HG03095 (cell line): ENCODE results near the gene NPEPL1.

Experiments used
- ATAC-seq: cut with Tn5 transposase; IDR thresholded peaks from one replicate; pipeline ENCODE4 v1.9.1; 2021; ENCODE audit warnings: moderate library complexity; ENCODE audit not compliant: unreplicated experiment

The NPEPL1 gene

DNA sequence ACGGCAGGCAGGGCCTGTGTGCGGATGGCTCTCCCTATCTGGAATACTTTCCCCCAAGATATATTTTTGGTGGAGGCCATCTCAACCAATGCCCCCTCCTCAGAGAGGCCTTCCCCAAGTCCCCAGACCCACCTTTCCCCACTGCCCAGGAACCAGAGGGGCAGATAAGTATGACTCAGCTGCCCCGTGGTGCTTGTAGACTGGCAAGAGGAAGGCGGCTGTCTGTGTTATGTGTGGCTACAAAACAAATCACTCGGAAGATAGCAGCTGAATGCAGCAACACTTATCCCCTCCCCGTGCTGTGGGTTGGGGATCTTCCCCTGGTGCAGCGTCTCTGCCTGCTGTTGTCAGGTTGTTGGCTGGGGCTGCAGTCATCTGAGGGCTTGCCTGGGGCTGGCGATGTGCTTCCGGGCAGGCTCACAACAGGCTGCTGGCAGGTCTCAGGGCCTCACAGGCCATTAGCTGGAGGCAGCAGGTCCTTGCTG is 7.1 kb downstream of the NPEPL1 start:
- ATAC-seq = no peak

GRCh38 chr20:58700121-58700821 is 7.7 kb downstream of the NPEPL1 start:
- ATAC-seq = no peak

- ATAC-seq = no peak
Measured at GRCh38 chr20:58700823-58701222, 8.2 kb downstream of the NPEPL1 start.

DNA sequence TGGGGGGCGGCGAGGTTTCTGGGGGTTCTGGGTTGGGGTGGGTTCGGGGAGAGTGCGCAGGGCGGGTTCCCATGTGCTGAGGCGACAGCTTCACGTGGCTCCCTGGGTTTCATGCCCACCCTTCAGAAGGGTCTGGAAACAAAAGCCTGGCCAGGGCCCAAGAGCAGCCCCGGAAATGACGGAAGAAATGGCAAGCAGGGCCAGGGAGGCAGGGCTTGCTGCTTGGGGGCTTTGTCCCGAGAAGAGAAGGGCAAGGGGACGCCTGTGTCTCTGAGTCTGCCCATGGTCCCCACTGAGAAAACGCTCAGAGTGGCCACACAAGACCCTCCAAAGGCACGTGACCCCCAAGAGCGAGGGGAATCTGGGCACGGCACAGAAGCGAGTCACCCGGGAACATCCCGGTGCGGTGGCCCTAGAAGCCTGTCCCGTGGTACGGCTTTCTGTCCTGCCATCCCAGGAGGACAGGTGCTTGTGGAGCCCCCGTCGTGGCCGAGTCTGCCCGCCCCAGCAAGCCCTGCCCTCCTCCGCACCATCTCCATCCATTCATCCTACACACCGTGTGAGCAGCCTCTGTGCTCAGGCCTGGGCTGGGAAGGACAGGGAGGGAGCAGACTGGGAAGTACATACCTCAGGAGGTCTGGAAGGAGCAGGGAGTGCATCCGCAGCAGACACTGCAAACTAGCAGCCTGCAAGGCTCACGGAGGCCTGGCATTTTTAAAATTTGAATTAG is 9.0 kb downstream of the NPEPL1 start:
- ATAC-seq = no peak

DNA sequence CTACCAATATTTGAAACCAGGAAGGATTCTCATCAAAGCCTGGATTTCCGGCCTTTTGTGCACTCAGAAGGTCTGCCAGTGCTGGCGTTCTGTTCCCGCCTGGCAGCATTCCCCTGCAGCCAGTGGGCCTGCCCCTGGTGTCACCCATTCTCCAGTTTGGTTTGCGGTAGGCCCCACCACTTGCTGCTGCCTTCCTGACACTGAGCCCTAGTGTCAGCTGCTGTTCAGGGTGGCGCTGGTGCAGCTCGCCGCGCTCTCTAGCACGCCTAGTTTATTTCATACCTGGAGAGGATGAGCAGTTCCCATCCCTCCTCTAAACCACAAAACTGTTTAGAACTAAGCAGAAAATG is 9.5 kb downstream of the NPEPL1 start:
- no peak for ATAC-seq

GRCh38 chr20:58702859-58703648 is 10.5 kb downstream of the NPEPL1 start:
- no peak for ATAC-seq

DNA sequence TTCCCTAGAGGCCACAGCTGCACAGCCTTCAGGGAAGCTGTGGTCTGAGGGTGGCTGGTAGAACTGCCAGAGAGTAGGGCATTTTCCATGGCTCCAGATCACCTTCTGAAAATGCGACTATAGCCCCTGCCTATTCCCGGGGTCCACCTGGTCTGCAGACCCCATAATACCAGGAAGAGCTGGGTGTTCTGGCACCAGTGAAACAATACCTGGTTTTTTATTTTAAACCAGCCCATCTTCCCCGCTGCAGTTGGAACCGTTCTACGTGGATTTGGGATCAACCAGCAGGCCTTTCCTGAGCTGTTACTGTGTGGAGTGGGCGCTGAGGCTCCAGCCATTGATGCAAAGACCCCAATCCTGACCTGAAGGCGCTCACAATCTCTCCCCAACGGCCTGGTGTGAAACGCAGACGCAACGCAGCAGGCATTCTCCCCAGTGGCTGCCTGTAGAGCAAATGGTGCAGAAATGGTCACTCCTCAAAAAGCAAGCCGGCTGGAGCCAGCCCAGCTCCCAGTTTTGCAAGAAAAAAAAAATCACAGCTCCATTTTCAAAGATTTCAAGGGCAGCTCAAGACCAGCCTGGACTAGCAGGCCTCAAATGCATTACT is 11.3 kb downstream of the NPEPL1 start:
- no peak for ATAC-seq

DNA sequence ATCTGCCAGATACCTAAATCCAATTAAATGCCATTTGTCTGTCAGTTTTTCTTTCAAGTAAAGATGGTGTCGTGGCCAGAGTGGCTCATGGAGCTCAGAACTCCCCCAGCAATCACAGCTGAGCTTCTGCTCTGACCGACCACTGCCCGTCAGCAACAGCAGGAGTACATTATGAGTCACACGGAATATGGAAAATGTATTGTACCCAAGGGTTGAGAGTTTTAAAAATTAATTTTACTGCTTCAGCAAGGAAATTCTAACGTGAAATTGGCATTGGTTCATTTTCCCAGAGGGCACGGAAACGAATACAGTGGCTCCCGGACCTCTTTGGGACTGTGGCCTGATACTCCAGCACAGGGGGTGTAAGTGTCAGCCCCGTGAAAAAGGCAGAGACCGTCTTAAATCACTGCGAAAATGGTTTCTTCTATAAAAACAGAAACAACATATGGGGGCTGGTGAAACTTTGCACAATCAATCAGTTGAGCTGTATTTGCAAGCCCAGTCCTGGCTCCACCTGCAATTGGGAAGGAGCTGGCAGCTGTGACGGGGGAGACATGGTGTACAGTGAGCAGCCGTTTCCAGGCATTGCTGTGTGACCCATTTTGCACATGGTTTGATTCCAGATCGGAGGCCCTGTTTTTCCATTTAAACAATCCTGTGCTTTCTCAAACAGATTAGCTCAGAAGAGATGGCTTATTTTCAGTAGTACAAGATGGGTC is 12.8 kb downstream of the NPEPL1 start:
- no peak for ATAC-seq

GRCh38 chr20:58706150-58706892 is 13.7 kb downstream of the NPEPL1 start:
- ATAC-seq = no peak

GRCh38 chr20:58706975-58707681 is 14.5 kb downstream of the NPEPL1 start:
- ATAC-seq = no peak

DNA sequence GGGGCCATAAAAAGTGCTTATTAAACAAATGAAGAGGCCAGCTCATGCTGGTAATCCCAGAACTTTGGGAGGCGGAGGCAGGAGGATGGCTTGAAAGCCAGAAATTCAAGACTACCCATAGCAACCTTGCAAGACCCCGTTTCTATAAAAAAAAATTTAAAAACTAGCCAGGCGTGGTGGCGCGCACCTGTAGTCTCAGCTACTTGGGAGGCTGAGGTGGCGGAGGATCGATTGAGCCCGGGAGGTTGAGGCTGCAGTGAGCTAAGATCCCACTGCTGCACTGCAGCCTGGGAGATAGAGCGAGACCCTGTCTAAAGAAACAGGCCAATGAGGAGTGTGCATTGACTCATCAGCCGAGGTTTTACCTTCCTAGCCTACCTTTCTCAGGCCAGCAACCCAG is 15.2 kb downstream of the NPEPL1 start:
- no peak for ATAC-seq

DNA sequence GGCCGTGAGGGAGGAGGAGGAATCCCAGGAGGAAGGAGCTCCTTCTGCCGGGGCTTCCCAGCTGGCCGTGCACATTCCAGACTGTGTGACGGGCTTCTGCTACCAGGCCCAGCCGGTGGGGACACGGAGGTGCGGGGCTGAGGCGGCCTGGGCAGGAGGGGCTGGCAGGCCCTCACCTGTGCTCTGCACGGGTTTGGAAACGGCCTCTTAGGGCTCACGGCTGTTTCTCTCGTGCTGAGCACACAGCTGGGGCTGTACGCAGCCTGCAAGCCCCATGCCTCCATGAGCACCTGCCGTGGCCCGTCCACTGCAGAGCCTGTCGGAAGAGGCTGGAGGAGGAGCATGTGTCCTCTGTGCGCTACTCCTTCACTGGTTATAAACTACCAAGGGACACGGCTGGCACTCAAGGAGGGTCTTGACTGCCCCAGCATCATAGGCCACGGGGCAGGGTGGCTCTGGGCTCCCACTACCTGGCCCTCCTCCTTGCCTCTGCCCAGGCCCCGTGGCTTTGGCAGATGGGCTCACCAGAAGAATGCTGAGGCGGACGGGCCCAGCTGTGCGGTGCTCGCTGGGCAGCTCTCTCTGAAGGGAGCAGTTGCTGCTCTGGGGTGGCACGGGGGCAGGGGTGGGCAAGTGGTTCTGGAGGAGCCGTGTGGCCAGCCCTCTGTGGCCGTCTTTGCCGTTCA is 15.8 kb downstream of the NPEPL1 start:
- ATAC-seq = no peak

DNA sequence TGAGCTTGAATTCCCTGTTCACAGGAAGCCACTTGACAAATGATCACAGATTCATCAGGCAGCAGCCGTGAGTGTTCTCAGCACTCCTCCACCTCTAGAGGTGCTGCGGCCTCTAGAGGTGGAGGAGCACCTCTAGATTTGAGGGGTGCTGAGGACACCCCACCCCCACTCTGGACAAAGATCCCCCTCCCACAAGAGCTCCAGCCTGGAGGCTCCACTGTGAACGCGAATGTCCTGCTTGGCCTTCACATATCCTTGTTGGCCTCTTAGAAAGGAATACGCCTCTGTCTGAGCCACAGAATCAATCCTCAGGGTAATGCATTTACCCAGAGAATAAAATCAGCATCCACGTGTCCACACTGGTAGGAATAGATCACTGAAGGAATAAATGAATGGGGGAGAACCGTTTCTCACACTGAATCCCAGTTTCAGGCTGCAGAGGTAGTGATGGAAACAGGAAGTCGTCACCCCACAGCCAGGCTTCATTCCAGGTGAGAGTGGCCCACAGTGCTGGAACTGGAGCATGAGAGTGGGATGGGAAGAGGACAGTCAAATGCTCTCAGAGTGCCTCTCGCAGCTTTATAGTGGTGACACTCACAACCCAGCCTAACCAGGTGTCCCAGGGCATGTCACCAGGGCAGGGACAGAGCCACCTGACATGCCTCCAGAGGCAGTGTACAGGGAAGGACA is 16.6 kb downstream of the NPEPL1 start:
- no peak for ATAC-seq

DNA sequence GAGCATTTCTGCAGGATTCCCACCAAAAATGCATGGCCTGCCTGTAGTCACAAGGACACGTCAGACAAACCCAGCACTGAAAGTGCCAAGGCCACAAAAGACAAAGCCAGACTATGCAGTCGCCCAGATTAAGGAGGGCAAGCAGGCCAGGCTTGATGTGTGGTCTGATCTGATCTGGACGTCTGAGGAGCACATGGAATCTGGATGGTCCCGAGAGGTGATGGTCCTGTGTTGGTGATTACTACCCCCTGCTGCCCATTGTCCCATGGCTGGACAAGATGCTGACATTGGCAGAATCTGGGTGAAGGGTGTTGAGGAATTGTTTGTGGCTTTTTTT is 17.1 kb downstream of the NPEPL1 start:
- ATAC-seq = no peak

GRCh38 chr20:58710481-58711265 is 18.1 kb downstream of the NPEPL1 start:
- no peak for ATAC-seq

DNA sequence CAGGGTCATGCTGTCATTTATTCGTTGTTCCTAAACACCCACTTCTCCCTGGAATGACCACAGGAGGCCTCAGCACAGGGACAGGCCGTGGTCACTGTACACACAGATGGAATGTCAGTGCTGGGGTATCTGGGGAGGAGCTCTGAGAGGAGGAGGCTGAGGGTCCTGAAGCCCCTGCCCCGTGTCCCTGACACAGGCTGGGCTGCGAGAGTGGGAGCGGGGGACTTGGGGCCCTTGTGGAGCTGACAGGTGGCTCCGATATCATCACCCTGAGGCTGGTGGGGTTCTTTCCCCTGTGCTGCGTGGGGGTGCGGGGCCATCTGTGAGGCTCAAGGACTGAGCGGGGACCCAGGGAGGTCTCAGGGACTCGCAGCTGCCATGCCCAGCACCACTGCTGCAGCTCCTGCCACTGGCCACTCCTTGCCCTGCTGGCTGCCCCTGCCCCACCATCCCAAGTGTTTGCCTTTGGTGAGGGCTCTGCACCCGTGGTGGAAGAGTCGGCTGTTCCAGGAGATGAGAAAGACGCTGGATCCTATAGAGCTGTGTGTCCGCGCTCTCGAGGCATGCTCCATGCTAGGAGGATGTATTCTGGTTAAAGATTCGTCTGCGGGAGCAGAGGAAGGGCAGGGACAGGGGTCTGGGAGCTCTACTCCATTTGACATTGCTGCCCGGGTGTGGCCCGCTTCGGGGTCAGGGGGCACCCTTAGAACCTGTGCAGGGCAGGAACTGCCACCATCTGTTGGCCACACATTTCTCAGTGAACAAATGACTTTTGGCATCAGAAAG is 18.9 kb downstream of the NPEPL1 start:
- ATAC-seq = no peak
